ENCODE data around the gene MYO6. TPM values are rescaled to one million over a fixed set of nuclear protein-coding genes. Genes with fewer than 3 reads are reported as not detected.

Gene MYO6
- total and polyA plus RNA-seq, 2 experiments from 2014 or later, result 39.8 to 71.1 TPM

DNA sequence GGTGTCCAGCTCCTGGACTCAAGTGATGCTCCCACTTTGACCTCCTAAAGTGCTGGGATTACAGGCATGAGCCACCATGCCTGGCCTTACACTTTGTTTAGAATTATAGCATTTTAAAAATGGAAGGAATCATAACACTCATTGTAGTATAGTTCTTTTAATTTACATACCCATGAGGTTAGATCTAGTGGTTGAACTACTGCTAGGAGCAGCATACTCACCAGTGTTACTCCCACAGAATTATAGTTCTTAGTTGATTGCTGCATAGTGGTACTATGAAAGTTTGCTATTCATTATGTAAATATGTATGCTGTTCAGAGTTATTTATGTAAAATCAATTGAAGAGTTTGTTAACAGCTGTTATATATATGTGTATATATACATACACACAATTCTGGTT, 85.4 kb downstream of the MYO6 start:
- no peak overlapping the region for H3K4me3 ChIP-seq
- no peaks in the 10 kb centered on the region for H3K9me3 ChIP-seq (ENCODE audit: low read depth)
- H3K9me2 ChIP-seq (replicated peaks; ENCODE audit: insufficient read depth), result no peaks in the 10 kb centered on the region
- no peak overlapping the region for H2AFZ ChIP-seq
- H3K36me3 ChIP-seq (replicated peaks; ENCODE audit: insufficient read depth, low read depth), result no peaks in the 10 kb centered on the region
- no peak overlapping the region for H3K27ac ChIP-seq
- H3K4me2 ChIP-seq, result no peak overlapping the region
- no peaks in the 10 kb centered on the region for H4K20me1 ChIP-seq (ENCODE audit: insufficient read depth, poor library complexity, severe bottlenecking)
- no peaks in the 10 kb centered on the region for H3K4me1 ChIP-seq (ENCODE audit: insufficient read depth)
- TF ChIP-seq, protein P1, sequence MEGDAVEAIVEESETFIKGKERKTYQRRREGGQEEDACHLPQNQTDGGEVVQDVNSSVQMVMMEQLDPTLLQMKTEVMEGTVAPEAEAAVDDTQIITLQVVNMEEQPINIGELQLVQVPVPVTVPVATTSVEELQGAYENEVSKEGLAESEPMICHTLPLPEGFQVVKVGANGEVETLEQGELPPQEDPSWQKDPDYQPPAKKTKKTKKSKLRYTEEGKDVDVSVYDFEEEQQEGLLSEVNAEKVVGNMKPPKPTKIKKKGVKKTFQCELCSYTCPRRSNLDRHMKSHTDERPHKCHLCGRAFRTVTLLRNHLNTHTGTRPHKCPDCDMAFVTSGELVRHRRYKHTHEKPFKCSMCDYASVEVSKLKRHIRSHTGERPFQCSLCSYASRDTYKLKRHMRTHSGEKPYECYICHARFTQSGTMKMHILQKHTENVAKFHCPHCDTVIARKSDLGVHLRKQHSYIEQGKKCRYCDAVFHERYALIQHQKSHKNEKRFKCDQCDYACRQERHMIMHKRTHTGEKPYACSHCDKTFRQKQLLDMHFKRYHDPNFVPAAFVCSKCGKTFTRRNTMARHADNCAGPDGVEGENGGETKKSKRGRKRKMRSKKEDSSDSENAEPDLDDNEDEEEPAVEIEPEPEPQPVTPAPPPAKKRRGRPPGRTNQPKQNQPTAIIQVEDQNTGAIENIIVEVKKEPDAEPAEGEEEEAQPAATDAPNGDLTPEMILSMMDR (IDR thresholded peaks at IDR 0.05; ENCODE audit: poor library complexity), result no peak
- TF ChIP-seq EZH2phosphoT487 (IDR thresholded peaks at IDR 0.05; ENCODE audit: low read depth, severe bottlenecking, unreplicated experiment), result no peak
- TF ChIP-seq EZH2 (IDR thresholded peaks at IDR 0.05; ENCODE audit: borderline replicate concordance), result no peak
- no peaks in the 10 kb centered on the region for H3K27me3 ChIP-seq
- H3K79me2 ChIP-seq, result no peaks in the 10 kb centered on the region
- no peak for DNase-seq (ENCODE audit: low spot score)

DNA sequence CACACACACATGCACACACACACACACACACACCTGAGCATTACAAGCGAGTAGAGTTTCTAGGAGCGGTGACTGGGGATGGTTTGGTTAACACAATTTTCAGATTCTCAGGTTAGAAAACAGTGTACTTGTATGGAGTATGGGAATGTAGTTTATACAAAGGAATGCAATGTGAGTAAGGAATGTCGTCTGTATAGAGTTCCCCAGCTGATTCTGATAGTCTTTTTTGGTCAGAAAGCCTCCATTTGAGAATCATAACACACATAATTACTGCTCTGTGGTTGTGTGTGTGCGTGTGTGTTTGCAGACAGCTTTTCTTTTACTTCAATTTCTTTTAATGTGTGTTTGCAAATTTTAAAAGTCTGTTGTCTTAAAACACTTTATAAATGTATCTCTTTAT, 93.2 kb downstream of the MYO6 start:
- no peak for TF ChIP-seq EZH2 (IDR thresholded peaks at IDR 0.05; ENCODE audit: borderline replicate concordance)
- TF ChIP-seq, protein P1 (IDR thresholded peaks at IDR 0.05; ENCODE audit: poor library complexity), result no peak
- TF ChIP-seq EZH2phosphoT487 (IDR thresholded peaks at IDR 0.05; ENCODE audit: low read depth, severe bottlenecking, unreplicated experiment), result no peak
- WGBS (ENCODE audit: low lambda C conversion rate, missing lambda C conversion rate), result 68% methylated on average over 4 of the region's 4 CpGs

DNA sequence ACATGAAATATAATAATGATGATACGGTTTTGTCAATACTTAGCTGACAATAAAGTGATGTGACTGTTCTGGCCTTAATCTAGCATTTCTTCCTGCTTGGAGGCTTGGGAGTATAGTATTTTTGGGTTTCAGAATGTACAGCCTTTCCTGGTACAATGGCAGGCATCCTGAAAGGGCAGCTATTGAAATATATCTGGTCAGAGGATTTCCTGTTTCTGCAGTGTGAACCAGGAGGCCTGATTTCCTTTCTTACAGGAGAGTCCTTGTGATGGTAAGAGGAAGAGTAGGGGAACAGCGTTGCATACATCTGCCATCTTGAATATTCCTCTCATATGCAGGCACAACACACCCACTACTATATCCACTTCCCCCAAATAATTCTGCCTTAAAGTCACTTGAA, 93.7 kb downstream of the MYO6 start:
- no peaks in the 10 kb centered on the region for H3K27me3 ChIP-seq
- no peaks in the 10 kb centered on the region for H3K36me3 ChIP-seq (replicated peaks; ENCODE audit: insufficient read depth, low read depth)
- 87% methylated on average over 2 of the region's 2 CpGs for WGBS (ENCODE audit: low lambda C conversion rate, missing lambda C conversion rate)

More for the DNA sequence above, 93.2 kb downstream of the MYO6 start:
- no peaks in the 10 kb centered on the region for H3K9me2 ChIP-seq (replicated peaks; ENCODE audit: insufficient read depth)
- H3K4me3 ChIP-seq, result no peak overlapping the region
- DNase-seq (ENCODE audit: low spot score), result no peak
- no peak overlapping the region for H2AFZ ChIP-seq
- H3K36me3 ChIP-seq (replicated peaks; ENCODE audit: insufficient read depth, low read depth), result no peaks in the 10 kb centered on the region
- no peaks in the 10 kb centered on the region for H3K9me3 ChIP-seq (ENCODE audit: low read depth)
- no peaks in the 10 kb centered on the region for H3K79me2 ChIP-seq
- no peaks in the 10 kb centered on the region for H3K27me3 ChIP-seq
- H4K20me1 ChIP-seq (ENCODE audit: insufficient read depth, poor library complexity, severe bottlenecking), result no peaks in the 10 kb centered on the region
- no peaks in the 10 kb centered on the region for H3K4me1 ChIP-seq (ENCODE audit: insufficient read depth)
- no peak overlapping the region for H3K27ac ChIP-seq
- H3K4me2 ChIP-seq, result no peak overlapping the region

More for the DNA sequence above, 93.7 kb downstream of the MYO6 start:
- Histone ChIP-seq H3K4me3 (no peak overlapping the region), H4K20me1 (ENCODE audit: insufficient read depth, poor library complexity, severe bottlenecking) (no peaks in the 10 kb centered on the region), H3K79me2 (no peaks in the 10 kb centered on the region), H2AFZ (no peak overlapping the region), H3K9me3 (ENCODE audit: low read depth) (no peaks in the 10 kb centered on the region), H3K4me2 (no peak overlapping the region), H3K4me1 (ENCODE audit: insufficient read depth) (no peaks in the 10 kb centered on the region), H3K9me2 (replicated peaks; ENCODE audit: insufficient read depth) (no peaks in the 10 kb centered on the region), H3K27ac (no peak overlapping the region)
- DNase-seq (ENCODE audit: low spot score), result no peak
- TF ChIP-seq EZH2 (IDR thresholded peaks at IDR 0.05; ENCODE audit: borderline replicate concordance) (no peak), EZH2phosphoT487 (IDR thresholded peaks at IDR 0.05; ENCODE audit: low read depth, severe bottlenecking, unreplicated experiment) (no peak)
- TF ChIP-seq, protein P1 (IDR thresholded peaks at IDR 0.05; ENCODE audit: poor library complexity), result no peak
